GM18498 (cell line): ENCODE results near the gene TGFB3.
"Not testable (repeated sequence)": the region's sequence is repeated elsewhere in the genome, so short reads cannot be mapped to it uniquely, and the experiment has no call there.

Experiments used
- ATAC-seq: cut with Tn5 transposase; IDR thresholded peaks from one replicate; pipeline ENCODE4 v1.9.1; 2021; ENCODE audit warnings: mild to moderate bottlenecking, moderate library complexity; ENCODE audit not compliant: unreplicated experiment

TGFB3 gene

DNA sequence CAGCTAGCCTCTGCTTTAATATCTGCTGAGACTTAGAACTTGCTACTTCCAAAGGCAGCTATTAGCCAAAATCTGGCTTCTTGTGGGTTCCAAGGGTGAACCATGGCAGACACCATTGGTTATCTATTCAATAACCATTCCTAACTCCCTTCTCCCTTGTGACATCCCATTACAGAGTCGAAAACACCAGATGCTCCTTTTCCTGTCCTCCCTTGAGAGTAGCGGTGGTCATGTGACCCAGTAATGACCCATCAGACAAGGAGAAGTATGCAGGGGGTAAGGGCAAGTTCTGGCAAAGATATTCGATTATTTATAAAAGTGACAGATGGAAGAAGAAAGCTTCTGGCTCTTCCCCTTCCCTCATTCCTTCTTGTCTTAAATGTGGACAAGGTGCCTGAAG lies 20.1 kb downstream of the TGFB3 start:
- ATAC-seq, result no peak

DNA sequence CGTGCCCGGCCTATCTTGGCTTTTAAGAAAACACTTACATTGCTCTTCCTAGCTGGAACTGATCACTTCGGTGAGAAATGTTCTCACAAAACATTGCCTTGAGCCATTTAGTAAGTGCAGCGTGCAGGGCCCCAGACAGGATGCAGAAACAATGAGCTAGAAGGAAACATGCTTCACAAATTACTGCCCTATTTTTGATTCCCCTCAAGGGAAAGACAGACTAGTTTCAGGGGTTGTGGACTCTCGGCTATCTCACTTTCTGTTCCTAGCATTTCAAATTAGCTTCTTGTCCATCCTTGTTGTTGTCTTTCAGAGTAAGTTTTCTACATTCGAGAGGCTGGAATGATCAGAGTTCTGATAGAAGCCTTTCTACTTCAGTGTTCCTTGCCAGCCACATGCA lies 21.6 kb downstream of the TGFB3 start:
- peak; percentile 77 for ATAC-seq

DNA sequence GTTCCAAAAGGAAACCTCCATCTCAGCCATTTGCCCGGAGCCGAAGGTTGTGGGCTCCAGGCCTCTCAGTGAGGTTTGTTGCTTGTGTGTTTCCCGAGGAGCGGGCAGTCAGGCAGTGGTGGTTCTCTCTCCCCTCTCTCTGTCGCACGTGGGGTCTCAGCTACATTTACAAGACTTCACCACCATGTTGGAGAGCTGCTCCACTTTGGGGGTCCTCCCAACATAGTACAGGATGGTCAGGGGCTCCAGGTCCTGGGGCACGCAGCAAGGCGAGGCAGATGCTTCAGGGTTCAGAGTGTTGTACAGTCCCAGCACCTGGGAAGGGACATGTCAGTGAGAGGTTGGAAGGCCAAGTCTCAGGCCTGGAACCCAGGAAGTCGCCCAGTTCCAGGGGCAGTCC lies 22.8 kb downstream of the TGFB3 start:
- ATAC-seq, result no peak

DNA sequence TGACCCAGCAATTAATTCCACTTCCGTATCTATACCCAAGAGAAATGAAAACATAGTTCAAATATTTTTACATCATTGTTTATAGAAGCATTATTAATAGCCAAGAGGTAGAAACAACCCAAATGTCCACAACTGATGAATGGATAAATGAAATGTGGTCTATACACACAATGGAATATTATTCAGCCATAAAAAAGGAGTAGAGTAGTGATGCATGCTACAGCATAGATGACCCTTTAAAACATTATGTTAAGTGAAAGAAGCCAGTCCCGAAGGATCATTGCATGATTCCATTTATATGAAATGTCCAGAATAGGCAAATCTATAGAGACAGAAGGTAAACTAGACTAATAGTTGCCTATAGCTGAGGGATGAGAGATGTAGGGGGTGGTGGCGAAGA lies 29.3 kb downstream of the TGFB3 start:
- no peak for ATAC-seq

DNA sequence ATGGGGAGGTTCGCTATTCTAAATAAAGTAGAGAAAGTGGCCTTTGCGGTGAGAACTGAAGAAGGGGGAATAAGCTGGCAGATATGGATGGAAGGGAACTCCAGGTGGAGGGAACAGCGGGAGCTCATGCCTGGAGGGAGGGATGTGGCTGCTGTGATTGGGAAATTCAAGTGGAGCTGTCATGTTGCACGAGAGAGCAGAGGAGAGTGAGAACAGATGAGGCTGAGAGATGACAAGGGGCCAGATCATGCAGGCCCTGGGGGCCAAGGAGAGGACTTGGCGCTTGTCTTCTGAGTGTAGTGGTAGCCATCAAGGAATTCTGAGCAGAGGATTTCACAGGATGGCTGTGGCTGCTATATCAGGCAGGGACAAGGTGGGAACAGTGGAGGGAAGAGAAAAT lies 35.0 kb downstream of the TGFB3 start:
- no peak for ATAC-seq

DNA sequence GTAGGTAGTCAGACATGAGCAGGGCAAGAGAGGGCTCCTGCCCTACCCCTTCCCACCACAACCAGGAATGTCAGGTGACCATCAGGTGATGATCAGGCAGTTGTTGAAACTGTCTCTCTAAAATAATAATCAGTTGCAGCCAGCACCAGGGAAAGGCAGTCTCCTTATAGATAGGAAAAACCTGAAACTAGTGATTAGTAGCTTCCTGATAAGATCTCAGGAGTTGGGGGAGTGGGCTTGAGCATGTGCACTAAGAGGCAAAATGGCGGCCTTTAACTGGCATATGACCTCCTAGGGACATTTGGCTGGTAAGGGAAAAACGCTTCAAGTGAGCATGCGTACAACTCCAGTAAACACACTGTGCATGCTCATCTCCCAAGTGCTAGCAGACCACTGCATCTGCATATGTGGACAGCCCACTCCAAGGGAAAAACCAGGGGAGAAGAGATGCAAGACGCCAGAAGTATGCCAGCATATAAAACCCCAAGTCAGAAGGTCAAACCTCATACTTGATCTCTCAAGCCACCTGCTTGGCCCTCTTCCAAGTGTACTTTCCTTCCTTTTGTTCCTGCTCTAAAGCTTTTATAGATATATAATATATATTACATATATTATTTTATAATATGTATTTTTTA lies 37.1 kb downstream of the TGFB3 start:
- ATAC-seq, result no peak

DNA sequence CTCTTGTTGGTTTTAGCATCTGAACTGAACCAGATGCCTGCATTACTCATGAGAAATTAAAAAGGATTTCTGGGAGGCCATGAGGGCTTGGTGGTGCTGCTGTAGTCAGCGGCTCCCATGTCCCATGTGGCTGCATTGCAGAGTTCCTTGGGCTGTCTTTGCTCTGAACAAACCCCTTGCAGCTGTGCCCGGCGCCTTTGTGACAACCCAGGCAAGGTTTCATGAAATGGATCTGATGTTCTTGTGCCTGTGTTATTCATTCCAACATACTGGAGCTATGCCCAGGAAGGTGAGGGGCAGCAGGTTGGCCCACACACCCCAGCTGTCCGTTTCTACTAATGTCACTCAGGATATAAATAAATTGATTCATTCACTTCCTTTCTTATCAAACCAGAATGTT lies 40.8 kb downstream of the TGFB3 start:
- ATAC-seq, result no peak

DNA sequence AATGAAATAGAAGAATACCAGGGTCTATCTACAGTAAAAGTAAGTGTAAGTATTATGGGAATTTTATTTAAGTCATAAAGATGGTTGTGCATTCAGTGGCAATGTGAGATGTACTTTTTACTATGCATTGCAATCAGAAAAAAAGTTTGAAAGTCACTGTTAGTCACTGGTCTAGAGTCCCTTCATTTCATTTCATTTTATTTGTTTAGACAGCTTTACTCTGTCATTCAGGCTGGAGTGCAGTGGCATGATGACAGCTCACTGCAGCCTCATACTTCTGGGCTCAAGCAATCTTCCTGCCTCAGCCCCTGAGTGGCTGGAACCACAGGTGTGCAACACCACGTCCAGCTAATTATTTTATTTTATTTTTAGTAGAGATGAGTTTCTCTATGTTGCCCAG lies 42.6 kb downstream of the TGFB3 start:
- ATAC-seq, result no peak

DNA sequence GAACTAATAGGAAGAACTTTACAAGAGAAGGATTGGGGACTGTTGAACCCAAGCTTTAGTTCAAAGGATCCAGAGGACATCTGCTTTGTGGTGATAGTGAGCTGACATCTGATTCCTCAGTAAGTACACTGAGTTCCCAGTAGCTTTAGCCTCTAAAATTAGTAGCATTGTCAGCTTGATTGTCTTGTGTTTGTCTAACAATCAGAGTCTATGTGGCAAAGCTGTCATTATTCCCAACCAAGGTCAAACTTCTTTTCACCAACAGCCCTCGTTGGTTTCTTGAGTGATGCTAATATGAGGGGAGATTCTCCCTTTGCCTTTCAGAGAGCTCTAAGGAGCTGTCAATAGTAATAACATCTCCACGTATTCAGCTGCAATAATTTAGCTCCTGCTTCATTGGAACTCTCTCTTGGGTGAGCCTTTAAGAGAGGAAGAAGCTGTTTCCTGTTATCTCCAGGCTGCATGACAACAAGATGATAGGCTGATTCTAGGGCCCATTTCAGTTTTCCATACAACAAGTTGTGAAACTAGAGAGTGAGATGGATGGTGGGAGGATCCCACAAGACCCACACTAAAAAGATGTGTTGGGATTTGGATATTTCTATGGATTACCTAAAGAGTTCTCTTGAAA lies 46.7 kb downstream of the TGFB3 start:
- ATAC-seq, result no peak

DNA sequence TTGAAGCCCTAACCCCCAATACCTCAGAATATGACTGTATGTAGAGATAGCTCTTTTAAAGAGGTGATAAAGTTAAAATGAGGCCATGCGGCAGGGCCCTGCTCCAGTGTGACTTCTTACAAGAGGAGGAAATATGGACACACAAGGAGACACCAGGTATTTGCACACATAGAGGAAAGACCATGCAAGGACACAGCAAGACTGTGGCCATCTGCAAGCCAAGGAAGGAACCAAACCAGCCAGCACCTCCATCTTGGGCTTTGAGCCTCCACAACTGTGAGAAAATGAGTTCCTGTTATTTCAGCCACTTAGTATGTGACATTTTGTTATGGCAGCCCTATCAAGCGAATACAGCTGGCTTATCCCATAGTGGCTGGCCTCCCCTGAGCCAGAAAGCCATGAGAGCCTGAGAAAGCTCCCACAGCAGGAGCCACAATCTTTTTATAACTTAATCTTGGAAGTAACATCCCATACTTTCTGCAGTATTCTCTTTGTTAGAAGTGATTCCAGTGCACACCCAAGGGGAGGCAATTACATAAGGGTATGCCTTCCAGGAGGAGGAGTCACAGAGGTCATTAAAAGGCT lies 48.0 kb downstream of the TGFB3 start:
- ATAC-seq, result no peak

DNA sequence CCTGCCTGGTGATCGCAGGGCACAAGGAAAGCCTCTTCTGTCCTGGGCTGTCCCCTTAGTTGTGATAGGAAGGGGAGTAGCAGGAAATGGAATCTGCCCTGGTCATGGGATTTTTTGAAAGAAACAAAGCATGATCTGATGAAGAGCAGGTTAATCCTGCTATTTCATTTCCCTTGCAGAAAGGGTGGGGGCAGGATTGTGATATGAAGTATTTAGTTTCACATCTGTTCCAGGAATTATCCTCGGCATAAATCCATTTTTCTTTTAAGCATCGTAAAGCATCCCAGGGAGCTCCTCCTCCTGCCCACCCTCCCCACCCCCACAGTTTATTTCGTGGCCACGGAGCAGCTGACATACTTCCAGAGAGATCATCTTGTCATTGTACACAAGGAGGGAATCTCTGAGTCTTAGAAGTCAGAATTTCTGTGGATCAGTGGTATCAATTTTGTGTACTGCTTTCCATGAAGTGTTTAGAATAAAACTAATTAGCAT lies 53.1 kb downstream of the TGFB3 start:
- ATAC-seq, result no peak

DNA sequence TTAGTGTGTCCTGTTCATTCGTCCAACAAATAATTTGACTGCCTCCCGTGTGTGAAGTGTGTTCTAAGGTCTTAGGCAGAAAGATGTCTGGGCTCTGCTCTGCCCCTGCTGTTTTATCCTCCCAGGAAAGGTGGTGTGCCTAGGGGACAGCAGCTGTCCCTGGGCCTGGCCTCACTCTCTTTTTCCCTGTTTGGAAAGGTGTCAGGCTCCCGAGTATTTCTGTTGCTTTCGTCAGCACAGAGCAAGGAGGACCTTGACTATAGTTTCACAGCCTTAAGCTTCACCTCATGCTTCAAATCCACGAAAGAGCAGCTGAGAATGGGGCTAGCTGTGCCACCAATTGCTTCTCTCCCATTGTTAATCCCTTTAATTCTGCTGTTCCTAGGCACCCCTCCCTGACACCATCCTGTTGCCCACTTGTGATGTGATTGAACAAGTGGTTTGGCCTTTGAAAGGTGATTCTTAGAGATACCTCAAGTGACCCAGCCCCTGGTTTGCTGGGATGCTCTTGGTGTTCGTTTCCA lies 54.2 kb downstream of the TGFB3 start:
- ATAC-seq, result no peak

DNA sequence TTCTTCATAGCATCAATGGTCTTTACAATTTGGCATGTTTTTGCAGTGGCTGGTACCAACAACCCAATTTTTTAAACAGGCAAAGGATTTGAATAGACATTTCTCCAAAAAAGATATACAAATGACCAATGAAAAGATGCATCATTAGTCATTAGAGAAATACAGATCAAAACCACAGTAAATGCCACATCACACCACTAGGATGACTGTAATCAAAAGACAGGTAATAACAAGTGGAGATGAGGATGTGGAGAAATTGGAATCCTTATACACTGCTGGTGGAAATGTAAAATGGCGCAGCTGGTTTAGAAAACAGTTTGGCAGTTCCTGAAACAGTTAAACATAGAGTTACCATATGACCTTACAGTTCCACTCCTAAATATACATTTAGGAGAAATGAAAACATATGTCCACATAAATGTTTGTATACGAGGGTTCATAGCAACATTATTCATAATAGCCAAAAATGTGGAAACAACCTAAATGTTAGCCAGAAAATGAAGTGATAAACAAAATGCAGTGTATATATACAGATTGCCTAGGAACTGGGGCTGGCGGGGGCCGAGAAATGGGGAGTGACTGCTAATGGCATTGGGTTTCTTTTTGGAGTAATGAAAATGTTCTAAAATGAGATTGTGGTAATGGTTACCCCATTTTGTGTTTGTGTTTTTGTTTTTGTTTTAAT lies 55.2 kb downstream of the TGFB3 start:
- no peak for ATAC-seq

DNA sequence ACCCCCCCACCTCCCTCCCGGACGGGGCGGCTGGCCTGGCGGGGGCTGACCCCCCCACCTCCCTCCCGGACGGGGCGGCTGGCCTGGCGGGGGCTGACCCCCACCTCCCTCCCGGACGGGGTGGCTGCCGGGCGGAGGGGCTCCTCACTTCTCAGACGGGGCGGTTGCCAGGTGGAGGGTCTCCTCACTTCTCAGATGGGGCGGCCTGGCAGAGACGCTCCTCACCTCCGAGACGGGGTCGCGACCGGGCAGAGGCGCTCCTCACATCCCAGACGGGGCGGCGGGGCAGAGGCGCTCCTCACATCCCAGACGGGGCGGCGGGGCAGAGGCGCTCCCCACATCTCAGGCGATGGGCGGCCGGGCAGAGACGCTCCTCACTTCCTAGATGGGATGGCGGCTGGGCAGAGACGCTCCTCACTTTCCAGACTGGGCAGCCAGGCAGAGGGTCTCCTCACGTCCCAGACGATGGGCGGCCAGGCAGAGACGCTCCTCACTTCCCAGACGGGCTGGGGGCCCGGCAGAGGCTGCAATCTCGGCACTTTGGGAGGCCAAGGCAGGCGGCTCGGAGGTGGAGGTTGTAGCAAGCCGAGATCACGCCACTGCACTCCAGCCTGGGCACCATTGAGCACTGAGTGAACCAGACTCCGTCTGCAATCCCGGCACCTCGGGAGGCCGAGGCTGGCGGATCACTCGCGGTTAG lies 56.5 kb downstream of the TGFB3 start:
- ATAC-seq, result not testable (repeated sequence)

DNA sequence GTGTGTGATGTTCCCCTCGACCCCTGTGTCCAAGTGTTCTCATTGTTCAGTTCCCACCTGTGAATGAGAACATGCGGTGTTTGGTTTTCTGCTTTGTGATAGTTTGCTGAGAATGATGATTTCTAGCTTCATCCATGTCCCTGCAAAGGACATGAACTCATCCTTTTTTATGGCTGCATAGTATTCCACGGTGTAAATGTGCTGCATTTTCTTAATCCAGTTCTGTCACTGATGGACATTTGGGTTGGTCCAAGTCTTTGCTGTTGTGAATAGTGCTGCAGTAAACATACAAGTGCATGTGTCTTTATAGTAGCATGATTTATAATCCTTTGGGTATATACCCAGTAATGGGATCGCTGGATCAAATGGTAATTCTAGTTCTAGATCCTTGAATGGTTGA lies 61.4 kb downstream of the TGFB3 start:
- not testable (repeated sequence) for ATAC-seq

DNA sequence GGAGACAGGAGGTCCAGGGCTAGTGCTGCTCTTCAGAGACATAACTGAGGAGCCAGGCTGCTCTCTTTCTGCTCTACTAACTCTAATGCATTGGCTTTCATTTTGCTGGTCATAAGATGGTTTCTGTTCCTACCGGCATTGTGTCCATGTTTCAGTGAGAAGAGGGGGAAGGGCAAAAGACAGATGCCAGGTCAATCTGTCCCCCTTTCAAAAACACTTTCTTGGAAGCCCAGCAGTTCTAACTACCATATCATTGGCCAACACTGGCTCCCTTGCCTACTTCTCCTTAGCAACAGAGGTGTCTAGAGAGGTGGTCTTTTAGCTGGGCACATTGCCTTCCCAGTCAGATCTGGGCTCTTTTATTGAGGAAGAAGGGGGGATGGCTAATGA lies 63.9 kb downstream of the TGFB3 start:
- ATAC-seq, result no peak

DNA sequence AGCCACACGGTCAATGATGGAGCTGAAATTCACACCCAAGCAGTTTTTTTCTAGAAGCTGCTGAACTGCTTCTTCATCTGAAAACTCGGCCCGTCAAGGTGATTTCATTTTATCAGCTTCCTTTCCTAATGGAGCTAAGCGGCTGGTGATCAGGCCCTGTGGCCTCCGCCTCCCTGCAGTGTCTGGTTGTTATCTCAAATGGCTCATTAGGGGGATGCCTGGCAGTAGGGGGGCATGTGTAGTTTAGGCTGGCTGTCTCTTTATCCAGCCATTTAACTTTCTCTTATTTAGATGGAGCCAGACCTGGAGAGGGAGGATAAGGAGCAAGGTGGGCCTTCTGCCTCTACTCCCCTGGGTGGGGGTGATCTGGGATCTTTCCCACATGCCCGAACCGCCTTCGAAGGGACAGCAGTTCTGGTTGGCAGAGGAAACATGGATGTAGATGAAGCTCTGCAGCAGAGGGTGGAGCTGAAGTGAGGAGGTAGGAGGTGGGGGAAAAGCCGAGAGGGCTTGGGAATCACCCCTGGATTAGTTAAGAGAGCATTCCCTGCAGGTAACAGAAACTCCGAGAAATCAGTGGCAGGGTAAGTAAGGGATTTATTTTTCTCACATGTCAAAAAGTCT lies 64.4 kb downstream of the TGFB3 start:
- no peak for ATAC-seq

DNA sequence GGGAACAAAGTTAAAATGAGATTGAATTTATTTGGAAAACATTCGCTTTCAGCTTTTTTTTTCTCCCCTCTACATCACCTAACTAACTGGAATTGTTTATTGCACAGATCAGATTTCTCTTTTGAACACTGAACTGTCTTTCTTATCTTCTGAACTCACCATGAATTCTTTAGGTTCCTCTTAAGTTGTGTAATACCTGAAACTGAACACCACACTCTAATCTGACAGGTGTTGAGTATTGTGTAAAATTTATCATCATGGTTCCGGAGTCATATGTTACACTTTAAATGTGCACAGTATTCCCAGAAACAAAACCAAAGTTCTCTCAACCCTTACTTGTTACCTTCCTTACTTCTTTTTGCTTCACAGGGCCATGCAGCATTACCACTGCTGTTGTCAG lies 66.8 kb downstream of the TGFB3 start:
- no peak for ATAC-seq

DNA sequence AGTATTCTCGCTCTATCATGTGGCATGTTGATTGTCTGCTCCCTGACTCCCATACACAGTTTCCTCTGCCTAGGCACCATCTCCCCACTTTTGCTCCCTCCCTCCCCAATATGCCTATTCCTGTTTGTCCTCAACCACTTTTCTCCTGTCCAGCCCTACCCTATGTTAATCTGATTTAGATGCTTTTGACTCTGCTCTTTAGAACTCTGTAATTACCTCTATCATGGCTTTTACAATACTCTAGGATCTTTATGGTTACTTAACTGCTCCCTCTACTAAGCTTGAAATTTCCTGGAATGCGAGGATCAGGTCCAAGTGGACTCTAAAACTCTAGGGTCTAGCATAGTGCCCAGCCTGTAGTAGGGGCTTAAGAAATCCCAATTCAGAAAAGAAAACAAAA lies 68.6 kb downstream of the TGFB3 start:
- ATAC-seq, result no peak

DNA sequence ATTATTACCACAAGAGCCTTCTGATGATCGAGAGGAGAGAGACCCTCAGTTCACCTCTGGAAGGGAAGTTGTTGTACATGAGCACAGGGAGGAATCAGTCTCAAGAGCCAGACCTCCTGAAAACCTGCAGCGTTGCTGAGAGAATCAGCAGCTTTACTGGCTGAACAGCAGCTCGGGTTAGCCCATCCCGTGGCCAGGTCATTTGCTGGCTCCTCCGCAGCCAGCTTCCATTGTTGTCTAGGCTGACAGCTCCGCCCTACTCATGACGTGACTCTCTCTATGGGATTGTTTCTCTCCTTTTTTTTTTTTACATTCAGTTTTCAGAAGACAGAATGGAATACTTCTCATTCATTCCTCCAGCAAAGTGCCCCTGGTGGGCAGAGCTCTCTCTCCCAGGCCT lies 69.9 kb downstream of the TGFB3 start:
- ATAC-seq, result no peak

DNA sequence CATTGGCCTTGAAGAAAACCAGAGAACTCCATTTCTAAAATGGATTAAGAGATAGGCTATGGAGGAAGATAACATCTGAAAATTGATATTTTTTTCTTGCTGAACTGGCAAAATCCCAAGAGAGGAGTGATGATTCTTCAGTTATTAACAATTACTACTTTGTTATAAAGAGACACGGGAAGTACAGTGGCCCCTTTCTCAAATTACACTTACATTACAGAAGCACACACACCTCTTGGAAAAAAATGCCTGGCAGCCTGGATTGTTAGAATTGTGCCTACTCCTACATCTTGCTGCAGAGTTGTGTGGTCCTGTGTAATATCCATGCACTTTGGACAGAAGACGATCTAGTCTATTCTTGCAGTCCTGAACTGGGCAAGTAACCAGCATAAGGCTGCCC lies 71.7 kb downstream of the TGFB3 start:
- ATAC-seq, result no peak
